ENCODE results near the gene MYO6. TPM values are rescaled to one million over a fixed set of nuclear protein-coding genes. Genes with fewer than 3 reads are reported as not detected.

Gene MYO6
- total and polyA plus RNA-seq, 7 donors: 0.93 to 3.7 (median 2.4) TPM

- ATAC-seq (no peak), DNase-seq (no peak)
- Histone ChIP-seq H3K9me3 (no peaks in the 10 kb centered on the region), H3K27ac (no peak overlapping the region), H3K4me3 (no peak overlapping the region), H3K36me3 (ENCODE audit: insufficient read depth in 1 of 2, low read depth in 1 of 2) (peaks cover 0 to 16% of the 10 kb centered on the region in 2 donors), H3K27me3 (ENCODE audit: insufficient read depth in 3 of 3, low read length in 2 of 3) (no peaks in the 10 kb centered on the region), H3K4me1 (no peaks in the 10 kb centered on the region)
- intact Hi-C loops (cut with DNase I): no loop called here
- WGBS, 3 donors: 76 to 82% (median 82%) methylated on average over 2 of the region's 2 CpGs
- TF ChIP-seq, protein P1, sequence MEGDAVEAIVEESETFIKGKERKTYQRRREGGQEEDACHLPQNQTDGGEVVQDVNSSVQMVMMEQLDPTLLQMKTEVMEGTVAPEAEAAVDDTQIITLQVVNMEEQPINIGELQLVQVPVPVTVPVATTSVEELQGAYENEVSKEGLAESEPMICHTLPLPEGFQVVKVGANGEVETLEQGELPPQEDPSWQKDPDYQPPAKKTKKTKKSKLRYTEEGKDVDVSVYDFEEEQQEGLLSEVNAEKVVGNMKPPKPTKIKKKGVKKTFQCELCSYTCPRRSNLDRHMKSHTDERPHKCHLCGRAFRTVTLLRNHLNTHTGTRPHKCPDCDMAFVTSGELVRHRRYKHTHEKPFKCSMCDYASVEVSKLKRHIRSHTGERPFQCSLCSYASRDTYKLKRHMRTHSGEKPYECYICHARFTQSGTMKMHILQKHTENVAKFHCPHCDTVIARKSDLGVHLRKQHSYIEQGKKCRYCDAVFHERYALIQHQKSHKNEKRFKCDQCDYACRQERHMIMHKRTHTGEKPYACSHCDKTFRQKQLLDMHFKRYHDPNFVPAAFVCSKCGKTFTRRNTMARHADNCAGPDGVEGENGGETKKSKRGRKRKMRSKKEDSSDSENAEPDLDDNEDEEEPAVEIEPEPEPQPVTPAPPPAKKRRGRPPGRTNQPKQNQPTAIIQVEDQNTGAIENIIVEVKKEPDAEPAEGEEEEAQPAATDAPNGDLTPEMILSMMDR (IDR thresholded peaks at IDR 0.05): no peak
Measured at GRCh38 chr6:75842732-75843131, 93.7 kb downstream of the MYO6 start.

DNA sequence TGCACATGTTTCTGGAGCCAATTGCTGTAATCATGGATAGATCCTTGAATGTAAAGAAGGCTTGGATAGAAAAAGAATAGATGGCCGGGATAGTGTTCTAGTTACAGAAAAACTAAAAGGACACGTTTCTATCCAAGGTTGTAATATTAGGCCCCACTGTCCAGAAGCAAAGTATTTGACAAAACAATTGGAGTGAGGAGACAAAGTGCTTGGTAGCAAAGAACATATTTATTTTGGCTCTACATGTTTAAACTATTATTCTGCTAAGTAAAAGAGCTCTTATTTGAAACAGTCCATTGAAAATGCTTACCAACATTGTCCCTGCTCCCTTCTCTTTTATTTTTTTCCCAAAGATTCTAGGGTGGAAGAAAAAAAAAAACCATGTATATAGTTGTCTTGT, 94.4 kb downstream of the MYO6 start:
- no peaks in the 10 kb centered on the region for H3K4me1 ChIP-seq
- no peaks in the 10 kb centered on the region for H3K27me3 ChIP-seq (ENCODE audit: insufficient read depth in 3 of 3, low read length in 2 of 3)
- ATAC-seq (no peak), DNase-seq (no peak)
- H3K36me3 ChIP-seq (ENCODE audit: insufficient read depth in 1 of 2, low read depth in 1 of 2): peaks cover 0 to 16% of the 10 kb centered on the region in 2 donors
- intact Hi-C loops (cut with DNase I): no loop called here
- H3K9me3 ChIP-seq: no peaks in the 10 kb centered on the region
- H3K27ac ChIP-seq: no peak overlapping the region
- TF ChIP-seq, protein P1 (IDR thresholded peaks at IDR 0.05): no peak
- H3K4me3 ChIP-seq: no peak overlapping the region
- 72 to 79% (median 76%) methylated on average over 2 of the region's 2 CpGs for WGBS, 3 donors

- no peak for ATAC-seq
- 93 to 98% (median 94%) methylated on average over 4 of the region's 4 CpGs for WGBS, 3 donors
- TF ChIP-seq, protein P1 (IDR thresholded peaks at IDR 0.05): no peak
- H3K36me3 ChIP-seq (ENCODE audit: insufficient read depth in 1 of 2, low read depth in 1 of 2): no peaks in the 10 kb centered on the region
- DNase-seq: no peak
- no peaks in the 10 kb centered on the region for H3K9me3 ChIP-seq
- no peaks in the 10 kb centered on the region for H3K4me1 ChIP-seq
- H3K4me3 ChIP-seq: no peak overlapping the region
- no peaks in the 10 kb centered on the region for H3K27me3 ChIP-seq (ENCODE audit: insufficient read depth in 3 of 3, low read length in 2 of 3)
- H3K27ac ChIP-seq: no peak overlapping the region
- intact Hi-C loops (cut with DNase I): no loop called here
Measured at GRCh38 chr6:75848274-75848673, 99.2 kb downstream of the MYO6 start.

DNA sequence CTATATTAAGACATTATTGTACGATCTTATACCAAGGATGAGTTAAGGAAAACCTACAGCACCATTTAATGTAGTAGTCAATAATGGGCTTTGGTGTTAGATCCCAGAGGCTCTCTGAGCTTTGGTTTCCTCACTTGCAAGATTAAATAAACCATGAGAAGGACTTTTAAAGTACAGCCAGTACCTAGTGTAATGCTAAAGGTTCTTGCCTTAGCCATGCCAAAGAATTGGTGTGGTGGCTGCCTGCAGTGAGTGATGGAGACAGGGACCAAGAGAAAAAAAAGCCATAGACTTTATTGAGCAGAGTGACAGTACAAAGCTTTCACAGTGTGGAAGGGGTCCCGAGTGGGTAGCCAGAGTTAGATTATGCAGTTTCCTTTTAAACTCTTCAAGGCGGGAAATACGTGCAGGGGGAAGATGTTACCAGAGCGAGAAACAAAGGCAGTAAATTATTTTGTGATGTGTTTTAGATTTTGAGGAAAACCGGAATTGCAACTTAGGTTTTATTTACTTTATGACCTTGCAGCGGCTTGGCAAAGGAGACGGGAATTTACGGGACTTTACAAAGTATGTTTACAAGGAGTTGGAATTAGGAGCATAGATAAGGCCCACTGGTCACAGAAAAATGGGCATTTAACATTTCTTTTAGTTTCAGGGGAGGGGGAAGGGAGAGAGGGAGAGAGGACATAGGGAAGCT, 100.4 kb downstream of the MYO6 start:
- 74 to 82% (median 80%) methylated on average over 9 of the region's 9 CpGs for WGBS, 3 donors
- H3K9me3 ChIP-seq: no peaks in the 10 kb centered on the region
- no peak overlapping the region for H3K27ac ChIP-seq
- DNase-seq: no peak
- no peaks in the 10 kb centered on the region for H3K27me3 ChIP-seq (ENCODE audit: insufficient read depth in 3 of 3, low read length in 2 of 3)
- no peaks in the 10 kb centered on the region for H3K4me1 ChIP-seq
- TF ChIP-seq, protein P1 (IDR thresholded peaks at IDR 0.05): no peak
- H3K4me3 ChIP-seq: no peak overlapping the region
- intact Hi-C loops (cut with DNase I): no loop called here
- ATAC-seq: no peak
- H3K36me3 ChIP-seq (ENCODE audit: insufficient read depth in 1 of 2, low read depth in 1 of 2): no peaks in the 10 kb centered on the region
